COLO829 (cell line): Measurements from ENCODE around the gene TRIM56.
A peak's percentile ranks its signal among the peaks of the same experiment; 100 is the strongest.
"Not testable (repeated sequence)": the region's sequence is repeated elsewhere in the genome, so short reads cannot be mapped to it uniquely, and the experiment has no call there.

Experiments used
- DNase-seq: peaks from one replicate; pipeline ENCODE4 v3.0.0; 2012; ENCODE audit warnings: low spot score

TRIM56 gene

DNA sequence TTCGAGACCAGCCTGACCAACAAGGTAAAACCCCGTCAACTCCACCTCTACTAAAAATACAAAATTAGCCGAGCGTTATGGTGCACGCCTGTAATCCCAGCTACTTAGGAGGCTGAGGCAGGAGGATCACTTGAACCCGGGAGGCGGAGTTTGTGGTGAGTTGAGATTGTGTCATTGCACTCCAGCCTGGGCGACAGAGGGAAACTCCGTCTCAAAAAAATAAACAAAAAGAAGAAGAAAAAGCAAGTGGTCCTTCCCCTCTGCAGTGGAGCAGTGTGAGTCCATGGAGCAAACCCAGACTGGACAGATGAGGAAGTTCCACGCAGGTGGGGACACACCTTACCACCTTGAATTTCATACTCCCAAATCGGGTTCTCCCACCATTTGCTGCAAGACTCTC is 28.6 kb downstream of the TRIM56 start:
- DNase-seq: no peak

DNA sequence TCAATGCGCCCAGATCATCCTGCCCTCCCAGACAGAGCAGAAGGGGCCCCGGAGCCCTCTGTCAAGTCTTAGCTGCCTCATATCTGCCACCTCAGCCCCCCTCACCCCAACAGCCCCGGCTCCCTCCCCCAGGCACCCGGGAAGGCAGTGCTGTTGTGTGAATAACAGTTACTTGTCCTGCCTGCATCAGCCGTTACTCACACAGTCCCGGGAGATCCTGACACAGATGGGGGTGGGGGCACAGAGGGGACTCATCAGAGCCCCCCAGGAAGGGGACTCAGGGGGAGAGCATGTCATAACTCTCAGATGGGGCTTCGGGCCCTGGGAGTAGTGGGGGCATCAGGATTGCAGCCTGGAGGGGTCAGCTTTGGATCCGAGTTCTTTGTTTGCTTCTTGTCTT is 29.2 kb downstream of the TRIM56 start:
- no peak for DNase-seq

DNA sequence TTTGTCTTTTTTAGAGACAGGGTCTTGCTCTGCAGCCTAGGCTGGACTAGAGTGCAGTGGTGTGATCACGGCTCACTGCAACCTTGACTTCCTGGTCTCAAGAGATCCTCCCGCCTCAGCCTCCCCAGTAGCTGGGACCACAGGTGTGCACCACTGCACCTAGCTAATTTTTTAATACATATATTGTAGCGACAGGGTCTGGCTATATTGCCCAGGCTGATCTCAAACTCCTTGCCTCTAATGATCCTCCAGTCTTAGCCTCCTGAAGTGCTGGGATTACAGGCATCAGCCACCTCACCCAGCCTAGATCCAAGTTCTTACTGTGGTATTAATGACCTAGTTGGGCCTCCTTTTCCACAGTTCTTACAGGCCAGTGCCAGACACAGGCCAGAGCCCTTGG is 29.9 kb downstream of the TRIM56 start:
- no peak for DNase-seq

DNA sequence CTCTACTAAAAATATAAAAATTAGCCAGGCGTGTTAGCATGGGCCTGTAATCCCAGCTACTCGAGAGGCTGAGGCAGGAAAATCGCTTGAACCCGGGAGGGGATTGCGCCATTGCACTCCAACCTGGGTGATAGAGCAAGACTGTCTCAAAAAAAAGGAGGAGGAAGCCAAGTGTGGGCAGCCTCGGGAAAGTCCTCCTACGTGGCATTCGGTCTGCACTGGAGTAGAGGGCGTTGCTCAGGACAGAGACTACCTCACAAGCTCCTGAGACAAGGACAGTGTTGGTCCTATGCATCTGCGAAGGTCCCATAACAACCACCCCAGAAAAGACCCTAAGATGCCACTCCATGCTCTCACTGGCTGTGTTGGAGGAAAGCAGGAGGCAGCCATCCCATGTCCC is 31.6 kb downstream of the TRIM56 start:
- DNase-seq: no peak

DNA sequence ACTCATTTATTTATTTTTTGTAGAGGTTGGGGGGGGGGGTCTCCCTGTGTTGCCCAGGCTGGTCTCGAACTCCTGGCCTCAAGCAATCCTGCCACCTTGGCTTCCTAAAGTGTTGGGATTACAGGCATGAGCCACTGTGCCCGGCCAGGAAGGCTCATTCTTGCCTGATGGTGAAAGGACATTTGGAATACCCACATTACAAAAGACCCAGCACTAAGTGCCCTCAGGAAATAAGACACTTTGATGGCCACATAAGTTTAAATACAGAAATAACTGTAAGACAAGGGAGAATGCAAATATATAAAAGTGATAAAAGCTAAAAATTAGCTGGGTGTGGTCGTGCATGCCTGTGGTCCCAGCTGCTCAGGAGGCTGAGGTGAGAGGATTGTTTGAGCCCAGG is 33.6 kb downstream of the TRIM56 start:
- no peak for DNase-seq

DNA sequence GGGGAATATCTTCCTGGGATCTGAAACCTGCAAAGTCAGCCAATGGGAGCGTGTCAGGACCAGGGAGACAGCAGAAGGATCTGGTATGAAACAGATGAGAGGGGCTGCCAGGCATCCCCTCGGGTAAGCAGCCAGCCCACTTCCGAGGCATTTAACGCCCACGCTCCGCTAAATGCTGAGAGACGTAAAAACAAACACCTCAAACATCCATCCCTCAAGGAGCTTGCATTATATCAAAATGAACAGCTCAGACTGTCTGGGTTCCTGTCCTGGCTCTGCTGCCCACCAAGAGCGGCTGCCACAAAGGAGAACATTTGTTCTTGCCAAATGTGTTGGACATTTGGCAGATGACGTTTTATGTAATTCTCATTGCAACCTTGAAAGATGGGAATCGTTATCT is 34.6 kb downstream of the TRIM56 start:
- no peak for DNase-seq

DNA sequence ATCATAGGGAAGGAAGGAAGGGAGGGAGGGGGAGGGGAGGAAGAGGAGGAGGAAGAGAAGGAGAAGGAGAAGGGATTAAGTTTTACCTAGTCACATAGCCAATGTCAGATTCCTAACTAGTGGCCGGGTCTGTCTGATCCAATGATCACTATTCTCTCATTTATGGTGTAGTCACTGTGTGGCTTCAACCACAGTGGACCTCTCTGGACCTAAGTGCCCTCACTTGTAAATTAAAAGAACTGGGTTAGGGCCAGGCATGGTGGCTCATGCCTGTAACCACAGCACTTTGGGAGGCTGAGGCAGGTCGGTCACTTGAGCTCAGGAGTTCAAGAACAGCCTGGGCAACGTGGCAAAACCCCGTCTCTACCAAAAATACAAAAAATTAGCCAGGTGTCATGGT is 35.0 kb downstream of the TRIM56 start:
- DNase-seq: no peak

DNA sequence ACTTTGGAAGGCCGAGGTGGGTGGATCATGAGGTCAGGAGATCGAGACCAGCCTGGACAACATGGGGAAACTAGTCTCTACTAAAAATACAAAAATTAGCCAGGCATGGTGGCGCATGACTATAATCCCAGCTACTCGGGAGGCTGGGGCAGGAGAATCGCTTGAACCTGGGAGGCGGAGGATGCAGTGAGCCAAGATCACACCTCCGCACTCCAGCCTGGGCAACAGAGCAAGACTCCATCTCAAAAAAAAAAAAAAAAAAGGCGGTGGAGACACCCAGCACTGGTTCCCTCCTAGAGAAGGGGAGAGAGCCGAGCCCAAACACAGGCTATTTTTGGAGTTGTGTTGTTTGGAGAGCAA is 36.3 kb downstream of the TRIM56 start:
- DNase-seq: not testable (repeated sequence)

DNA sequence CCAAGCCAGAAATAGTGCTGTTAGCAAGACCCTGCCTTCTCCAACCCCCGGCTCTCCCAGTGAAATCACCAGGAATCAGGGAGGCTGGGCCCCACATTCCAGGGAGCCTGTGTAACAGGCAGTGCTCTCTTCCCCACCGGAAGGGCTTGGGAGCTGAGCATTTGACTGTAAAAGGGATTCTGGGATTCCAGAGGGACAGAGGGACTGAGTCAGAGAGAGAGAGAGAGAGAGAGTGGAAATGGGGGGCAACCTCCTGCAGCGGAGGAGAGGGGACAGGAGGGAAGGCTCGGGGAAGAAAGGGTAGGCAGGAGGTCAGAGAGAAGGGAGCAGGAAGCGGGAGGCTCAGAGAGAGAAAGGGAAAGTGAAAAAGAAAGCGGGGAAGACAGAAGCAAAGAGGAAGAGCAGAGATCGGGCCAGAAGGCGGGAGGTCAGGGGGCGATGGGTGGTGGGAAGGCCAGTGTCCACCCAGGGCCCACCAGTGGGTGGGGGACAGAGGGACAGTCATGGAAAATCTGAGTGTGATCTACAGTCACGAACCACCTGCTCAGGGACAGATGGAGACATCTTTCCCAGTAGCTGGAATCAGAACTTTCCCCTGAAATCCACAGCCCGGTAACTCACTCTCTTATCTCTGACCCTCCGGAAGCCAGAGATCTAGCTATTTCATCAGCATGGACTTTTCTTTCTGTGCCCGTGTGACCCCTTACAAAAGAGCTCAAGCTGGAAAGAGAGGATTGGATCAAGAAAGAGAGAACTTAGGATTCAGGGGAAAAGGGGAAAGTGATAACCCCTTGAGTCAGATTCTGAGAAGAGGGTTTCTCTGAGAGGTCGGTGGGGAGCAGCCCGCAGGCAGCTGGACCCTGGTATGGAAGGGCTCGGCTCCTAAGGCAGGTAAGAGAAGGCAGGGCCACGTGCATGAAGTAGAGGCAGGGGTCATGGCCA is 37.0 kb downstream of the TRIM56 start:
- DNase-seq: peak; percentile 78

DNA sequence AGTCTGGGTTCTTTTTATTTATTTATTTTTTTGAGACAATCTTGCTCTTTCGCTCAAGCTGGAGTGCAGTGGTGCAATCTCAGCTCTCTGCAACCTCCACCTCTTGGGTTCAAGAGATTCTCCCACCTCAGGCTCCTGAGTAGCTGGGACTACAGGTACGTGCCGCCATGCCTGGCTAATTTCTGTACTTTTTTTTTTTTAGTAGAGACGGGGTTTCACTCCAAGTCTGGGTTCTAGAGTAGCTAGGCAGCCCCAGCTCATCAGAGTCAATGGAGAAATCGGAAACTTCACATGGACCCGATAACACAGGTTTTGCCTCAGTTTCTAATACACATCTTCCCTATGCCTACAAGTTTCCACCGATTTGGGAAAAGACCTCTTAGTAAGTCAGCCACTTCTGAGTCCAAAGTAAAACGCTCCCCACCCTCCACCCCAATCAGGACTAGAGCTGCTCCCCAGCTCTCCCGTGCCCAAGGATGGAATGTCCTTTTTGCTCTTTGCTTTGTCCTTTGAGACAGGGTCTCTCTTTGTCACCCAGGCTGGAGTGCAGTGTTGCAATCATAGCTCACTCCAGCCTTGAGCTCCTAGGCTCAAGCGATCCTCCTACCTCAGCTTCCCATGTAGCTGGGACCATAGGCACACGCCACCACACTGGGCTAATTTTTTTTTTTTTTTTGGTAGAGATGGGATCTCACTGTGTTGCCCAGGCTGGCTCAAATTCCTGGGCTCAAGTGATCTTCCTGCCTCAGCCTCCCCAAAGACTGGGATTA is 37.8 kb downstream of the TRIM56 start:
- no peak for DNase-seq

DNA sequence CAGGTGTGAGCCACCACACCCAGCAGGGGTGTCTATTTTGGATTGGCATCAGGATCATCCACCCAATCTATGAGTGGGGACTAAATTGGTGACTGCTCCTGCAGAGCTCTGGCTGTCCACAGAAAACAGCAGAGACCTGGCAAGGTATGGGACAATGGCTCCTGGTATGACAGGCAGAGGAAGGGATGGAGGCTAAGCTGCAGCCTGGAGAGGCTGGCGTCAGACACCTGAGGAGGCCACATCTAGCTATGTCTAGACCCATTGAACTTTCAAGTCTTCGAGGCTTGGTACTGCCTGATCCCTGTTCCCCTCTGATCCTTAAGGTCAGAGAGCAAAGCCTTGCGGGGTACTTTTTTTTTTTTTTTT is 38.4 kb downstream of the TRIM56 start:
- no peak for DNase-seq

DNA sequence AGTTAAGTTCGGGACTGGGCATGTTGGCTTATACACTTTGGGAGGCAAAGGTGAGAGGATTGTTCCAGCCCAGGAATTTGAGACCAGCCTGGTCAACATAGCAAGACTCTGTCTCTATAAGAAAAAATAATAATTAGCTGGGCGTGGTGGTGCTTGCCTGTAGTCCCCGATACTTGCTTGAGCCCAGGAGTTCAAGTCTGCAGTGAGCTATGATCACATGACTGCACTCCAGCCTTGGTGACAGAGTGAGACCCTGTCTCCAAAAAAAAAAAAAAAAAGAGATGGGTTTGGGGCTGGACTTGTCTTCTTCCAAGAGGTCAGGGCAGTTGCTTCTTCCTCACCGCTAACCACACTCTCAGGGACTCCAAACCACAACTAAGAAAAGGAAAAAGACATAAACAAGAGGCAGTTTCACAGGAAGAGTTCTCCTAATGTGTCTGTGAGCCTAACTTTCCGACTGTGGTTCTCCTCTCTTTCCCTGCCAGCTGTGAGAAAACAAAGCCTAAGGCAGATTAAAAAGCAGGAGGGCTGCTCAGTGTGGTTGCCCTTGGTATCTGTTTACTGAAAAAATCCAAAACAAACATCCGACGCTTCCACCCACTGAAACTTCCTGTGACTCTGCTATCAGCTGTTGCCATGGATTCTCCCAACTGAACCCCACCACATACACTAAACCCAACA is 39.2 kb downstream of the TRIM56 start:
- peak; percentile 90 for DNase-seq

DNA sequence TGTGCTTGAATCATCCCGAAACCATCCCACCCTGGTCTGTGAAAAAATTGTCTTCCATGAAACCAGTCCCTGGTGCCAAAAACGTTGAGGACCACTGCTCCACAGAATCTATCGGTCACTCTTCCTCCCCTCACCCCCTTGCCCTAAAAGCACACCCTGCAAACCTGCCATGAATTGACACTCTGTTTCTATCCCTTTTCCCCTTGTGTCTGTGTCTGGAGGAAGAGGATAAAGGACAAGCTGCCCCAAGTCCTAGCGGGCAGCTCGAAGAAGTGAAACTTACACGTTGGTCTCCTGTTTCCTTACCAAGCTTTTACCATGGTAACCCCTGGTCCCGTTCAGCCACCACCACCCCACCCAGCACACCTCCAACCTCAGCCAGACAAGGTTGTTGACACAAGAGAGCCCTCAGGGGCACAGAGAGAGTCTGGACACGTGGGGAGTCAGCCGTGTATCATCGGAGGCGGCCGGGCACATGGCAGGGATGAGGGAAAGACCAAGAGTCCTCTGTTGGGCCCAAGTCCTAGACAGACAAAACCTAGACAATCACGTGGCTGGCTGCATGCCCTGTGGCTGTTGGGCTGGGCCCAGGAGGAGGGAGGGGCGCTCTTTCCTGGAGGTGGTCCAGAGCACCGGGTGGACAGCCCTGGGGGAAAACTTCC is 40.8 kb downstream of the TRIM56 start:
- DNase-seq: peak; percentile 82

DNA sequence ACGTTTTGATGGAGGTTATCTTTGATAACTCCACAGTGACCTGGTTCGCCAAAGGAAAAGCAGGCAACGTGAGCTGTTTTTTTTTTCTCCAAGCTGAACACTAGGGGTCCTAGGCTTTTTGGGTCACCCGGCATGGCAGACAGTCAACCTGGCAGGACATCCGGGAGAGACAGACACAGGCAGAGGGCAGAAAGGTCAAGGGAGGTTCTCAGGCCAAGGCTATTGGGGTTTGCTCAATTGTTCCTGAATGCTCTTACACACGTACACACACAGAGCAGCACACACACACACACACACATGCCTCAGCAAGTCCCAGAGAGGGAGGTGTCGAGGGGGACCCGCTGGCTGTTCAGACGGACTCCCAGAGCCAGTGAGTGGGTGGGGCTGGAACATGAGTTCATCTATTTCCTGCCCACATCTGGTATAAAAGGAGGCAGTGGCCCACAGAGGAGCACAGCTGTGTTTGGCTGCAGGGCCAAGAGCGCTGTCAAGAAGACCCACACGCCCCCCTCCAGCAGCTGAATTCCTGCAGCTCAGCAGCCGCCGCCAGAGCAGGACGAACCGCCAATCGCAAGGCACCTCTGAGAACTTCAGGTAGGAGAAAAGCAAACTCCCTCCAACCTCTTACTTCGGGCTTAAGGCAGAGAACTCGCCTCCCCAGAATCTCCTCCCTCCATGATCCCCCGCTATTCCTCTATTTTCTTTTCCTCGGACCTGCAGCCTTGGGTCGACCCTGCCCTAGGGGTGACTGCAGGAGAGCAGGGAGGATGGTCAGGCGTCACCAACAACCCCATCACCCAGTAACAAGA is 41.6 kb downstream of the TRIM56 start, which contains the start of gene SERPINE1:
Gene SERPINE1 (plus strand): TSS at position 454 of the 809 bp plus-strand sequence. CDS start 1,290 bp downstream, outside the sequence.
- peak; percentile 84 for DNase-seq

DNA sequence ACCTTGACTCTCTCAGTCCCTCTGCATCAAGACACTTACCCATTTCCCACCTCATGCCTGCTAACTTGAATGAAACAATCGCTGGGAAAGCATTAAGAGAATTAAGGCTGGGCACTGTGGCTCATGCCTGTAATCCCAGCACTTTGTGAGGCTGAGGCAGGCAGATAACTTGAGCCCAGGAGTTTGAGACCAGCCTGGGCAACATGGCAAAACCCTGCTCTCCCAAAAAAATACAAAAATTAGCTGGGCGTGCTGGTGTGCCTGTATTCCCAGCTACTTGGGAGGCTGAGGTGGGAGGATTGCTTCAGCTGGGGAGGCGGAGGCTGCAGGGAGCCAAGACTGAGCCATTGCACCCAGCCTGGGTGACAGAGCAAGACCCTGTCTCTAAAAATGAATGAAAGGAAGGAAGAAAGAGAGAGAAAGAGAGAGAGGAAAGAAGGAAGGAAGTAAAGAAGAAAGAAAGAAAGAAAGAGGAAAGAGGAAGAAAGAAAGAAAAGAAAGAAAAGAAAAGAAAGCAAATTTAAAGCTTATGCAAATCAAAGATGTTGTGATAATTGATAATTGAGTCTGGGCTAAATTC is 42.3 kb downstream of the TRIM56 start:
- DNase-seq: no peak

DNA sequence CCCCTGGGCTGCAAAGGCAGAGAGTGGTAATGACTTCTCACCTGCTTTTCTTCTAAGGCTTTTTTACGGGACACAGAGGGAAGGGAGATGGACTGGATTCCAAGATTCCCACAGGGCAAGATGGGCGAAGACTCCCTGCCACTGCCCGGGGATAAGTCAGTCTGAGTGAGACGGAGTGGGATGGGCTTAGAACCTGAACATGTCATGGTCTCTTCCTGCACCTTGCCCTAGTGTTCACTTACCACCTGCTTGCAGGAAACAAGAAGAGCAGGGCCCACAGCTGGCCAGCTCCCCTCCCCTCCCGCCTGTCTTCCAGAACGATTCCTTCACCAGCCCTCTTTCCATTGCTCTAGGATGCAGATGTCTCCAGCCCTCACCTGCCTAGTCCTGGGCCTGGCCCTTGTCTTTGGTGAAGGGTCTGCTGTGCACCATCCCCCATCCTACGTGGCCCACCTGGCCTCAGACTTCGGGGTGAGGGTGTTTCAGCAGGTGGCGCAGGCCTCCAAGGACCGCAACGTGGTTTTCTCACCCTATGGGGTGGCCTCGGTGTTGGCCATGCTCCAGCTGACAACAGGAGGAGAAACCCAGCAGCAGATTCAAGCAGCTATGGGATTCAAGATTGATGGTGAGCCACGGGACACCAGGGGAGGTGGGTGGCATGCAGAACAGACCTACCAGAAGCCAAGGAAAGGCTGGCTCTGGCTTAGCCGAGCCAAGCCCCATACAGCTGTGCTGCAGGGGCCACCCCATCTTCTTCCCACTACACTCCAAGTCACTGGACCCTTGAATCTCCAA is 43.0 kb downstream of the TRIM56 start:
- DNase-seq: no peak

DNA sequence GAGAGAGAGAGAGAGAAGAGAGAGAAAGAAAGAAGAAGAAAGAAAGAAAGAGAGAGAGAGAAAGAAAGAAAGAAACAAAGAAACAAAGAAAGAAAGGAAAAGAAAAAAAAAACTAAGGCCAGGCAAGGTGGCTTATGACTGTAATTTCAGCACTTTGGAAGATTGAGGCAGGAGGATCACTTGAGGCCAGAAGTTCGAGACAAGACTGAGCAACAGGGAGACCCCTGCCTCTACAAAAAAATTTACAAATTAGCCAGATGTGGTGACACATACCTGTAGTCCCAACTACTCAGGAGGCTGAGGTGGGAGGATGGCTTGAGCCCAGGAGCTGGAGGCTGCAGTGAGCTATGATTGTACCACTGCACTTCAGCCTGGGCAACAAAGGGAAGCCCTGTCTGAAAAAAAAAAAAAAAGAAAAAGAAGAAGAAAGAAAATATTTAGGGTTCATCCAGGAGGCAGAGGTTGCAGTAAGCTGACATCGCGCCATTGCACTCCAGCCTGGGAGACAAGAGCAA is 44.4 kb downstream of the TRIM56 start:
- no peak for DNase-seq

DNA sequence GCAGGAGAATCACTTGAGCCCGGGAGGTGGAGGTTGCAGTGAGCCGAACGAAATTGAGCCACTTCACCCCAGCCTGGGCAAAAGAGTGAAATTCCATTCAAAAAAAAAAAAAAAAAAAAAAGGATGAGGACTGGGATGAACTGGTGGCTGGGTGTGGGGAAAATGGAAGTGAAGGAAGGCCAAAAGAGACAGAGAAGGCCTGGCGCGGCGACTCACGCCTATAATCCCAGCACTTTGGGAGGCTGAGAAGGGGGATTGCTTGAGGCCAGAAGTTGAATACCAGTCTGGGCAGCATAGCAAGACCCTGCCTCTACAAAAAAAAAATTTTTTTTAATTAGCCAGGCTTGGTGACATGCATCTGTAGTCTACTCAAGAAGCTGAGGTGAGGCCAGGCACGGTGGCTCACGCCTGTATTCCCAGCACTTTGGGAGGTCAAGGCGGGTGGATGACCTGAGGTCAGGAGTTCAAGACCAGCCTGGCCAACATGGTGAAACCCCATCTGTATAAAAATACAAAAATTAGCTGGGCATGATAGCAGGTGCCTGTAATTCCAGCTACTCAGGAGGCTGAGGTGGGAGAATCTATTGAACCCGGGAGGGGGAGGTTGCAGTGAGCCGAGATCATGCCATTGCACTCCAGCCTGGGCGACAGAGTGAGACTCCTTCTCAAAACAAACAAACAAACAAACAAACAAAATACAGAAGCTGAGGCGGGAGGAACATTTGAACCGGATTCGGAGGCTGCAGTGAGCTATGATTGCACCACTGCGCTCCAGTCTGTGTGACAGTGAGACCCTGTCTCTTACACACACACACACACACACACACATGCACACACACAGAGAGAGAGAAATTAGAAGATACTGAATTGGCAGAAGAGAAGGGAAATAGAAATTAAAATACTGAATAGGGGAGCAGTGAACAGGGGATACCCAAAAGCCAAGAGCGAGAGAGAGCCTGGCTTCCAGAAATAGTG is 47.6 kb downstream of the TRIM56 start:
- not testable (repeated sequence) for DNase-seq
